Parathyroid adenoma (tissue), 2 donors: Measurements from ENCODE around the gene DAPK2.

Experiments
- H2AFZ ChIP-seq: fragments of 300-600 bp; sonication (generic); one replicate; pipeline ENCODE4 v1.7.0; 2017; ENCODE audit warnings: antibody characterized with exemption, mild to moderate bottlenecking
- H3K27ac ChIP-seq: fragments of 300-600 bp; sonication (generic); one replicate; pipeline ENCODE4 v1.7.0; 2017
- H3K27me3 ChIP-seq: fragments of 300-600 bp; sonication (generic); one replicate; pipeline ENCODE4 v1.7.0; 2017; ENCODE audit warnings: low read length; ENCODE audit not compliant: control insufficient read depth, insufficient read depth
- H3K36me3 ChIP-seq: fragments of 300-600 bp; sonication (generic); one replicate; pipeline ENCODE4 v1.7.0; 2017; ENCODE audit warnings: low read length; ENCODE audit not compliant: control insufficient read depth, insufficient read depth
- H3K4me1 ChIP-seq: fragments of 300-600 bp; sonication (generic); one replicate; pipeline ENCODE4 v1.7.0; 2017; ENCODE audit warnings: control low read depth
- H3K4me2 ChIP-seq: fragments of 300-600 bp; sonication (generic); one replicate; pipeline ENCODE4 v1.7.0; 2017; ENCODE audit warnings: low read length
- H3K4me3 ChIP-seq: fragments of 300-600 bp; sonication (generic); one replicate; pipeline ENCODE4 v1.7.0; 2017; ENCODE audit warnings: low read depth, low read length
- H3K79me2 ChIP-seq: fragments of 300-600 bp; sonication (generic); one replicate; pipeline ENCODE4 v1.7.0; 2017; ENCODE audit warnings: control low read depth
- H3K9ac ChIP-seq: fragments of 300-600 bp; sonication (generic); one replicate; pipeline ENCODE4 v1.7.0; 2017; ENCODE audit warnings: mild to moderate bottlenecking
- H3K9me3 ChIP-seq: fragments of 300-600 bp; sonication (generic); one replicate; pipeline ENCODE4 v1.7.0; 2017; ENCODE audit warnings: low read length; ENCODE audit not compliant: control insufficient read depth
- TF ChIP-seq, protein P1 (sequence below): fragments of 300-600 bp; sonication (generic); IDR thresholded peaks from one replicate; pipeline ENCODE4 v1.7.0; 2017; ENCODE audit warnings: antibody characterized with exemption, mild to moderate bottlenecking
- donor health status: primary hyperparathyroidism.

The DAPK2 gene

DNA sequence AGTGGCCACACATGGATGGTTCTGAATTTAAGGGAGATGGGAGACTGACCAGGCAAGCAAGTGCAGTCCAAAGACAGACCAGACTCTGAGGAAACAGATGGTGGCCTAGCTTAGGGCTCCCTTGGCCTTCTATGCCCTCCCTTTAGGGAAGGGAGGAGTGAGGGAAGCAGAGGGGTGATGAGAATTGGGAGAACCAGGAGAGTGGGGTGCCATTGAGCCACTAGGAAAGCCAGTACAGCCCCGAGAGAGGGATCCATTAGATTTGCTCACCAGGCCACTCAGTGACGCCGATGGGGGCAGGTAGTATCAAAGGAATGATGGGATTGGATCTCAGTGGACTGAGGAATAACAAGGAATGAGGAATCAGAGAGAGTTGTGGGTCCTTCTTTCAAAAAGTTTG is 182.1 kb downstream of the DAPK2 start:
- Histone ChIP-seq H3K4me3 (no peak overlapping the region), H3K9ac (no peak overlapping the region), H3K4me2 (no peak overlapping the region), H3K27me3 (no peaks in the 10 kb centered on the region), H3K36me3 (no peaks in the 10 kb centered on the region), H2AFZ (no peak overlapping the region), H3K79me2 (no peaks in the 10 kb centered on the region), H3K9me3 (no peaks in the 10 kb centered on the region), H3K4me1 (no peaks in the 10 kb centered on the region), H3K27ac (no peak overlapping the region)
- TF ChIP-seq, protein P1, sequence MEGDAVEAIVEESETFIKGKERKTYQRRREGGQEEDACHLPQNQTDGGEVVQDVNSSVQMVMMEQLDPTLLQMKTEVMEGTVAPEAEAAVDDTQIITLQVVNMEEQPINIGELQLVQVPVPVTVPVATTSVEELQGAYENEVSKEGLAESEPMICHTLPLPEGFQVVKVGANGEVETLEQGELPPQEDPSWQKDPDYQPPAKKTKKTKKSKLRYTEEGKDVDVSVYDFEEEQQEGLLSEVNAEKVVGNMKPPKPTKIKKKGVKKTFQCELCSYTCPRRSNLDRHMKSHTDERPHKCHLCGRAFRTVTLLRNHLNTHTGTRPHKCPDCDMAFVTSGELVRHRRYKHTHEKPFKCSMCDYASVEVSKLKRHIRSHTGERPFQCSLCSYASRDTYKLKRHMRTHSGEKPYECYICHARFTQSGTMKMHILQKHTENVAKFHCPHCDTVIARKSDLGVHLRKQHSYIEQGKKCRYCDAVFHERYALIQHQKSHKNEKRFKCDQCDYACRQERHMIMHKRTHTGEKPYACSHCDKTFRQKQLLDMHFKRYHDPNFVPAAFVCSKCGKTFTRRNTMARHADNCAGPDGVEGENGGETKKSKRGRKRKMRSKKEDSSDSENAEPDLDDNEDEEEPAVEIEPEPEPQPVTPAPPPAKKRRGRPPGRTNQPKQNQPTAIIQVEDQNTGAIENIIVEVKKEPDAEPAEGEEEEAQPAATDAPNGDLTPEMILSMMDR: no peak

DNA sequence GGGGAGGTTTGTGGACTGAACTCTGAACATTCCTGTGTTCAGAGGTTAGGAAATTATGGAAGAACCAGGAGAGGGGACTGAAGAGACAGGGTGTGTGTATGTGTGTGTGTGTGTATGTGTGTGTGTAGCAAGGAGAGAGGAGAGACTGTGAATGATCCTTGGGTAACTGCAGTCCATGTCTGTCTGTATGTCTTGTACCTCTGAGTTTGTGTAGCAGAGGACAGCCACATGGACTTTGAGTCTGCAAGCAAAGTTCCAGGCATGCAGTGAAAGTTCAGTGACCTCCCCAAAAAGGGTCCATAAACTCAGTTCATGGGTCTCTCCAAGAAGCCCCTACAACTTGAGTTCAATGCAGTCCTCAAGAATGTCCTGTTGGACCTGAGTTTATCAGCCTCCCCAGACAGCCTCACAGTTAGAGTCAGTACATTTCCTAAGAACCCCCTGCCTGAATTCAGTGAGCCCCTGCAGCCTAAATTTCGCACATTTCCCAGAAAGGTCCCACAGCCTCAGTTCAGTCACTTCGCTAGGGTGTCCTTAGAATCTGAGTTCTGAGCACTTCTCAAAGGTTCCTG is 184.3 kb downstream of the DAPK2 start:
- Histone ChIP-seq H3K4me2 (no peak overlapping the region), H3K9me3 (no peaks in the 10 kb centered on the region), H2AFZ (no peak overlapping the region), H3K9ac (no peak overlapping the region), H3K4me3 (no peak overlapping the region), H3K27me3 (no peaks in the 10 kb centered on the region), H3K79me2 (no peaks in the 10 kb centered on the region), H3K27ac (no peak overlapping the region), H3K4me1 (no peaks in the 10 kb centered on the region), H3K36me3 (no peaks in the 10 kb centered on the region)
- TF ChIP-seq, protein P1: no peak

DNA sequence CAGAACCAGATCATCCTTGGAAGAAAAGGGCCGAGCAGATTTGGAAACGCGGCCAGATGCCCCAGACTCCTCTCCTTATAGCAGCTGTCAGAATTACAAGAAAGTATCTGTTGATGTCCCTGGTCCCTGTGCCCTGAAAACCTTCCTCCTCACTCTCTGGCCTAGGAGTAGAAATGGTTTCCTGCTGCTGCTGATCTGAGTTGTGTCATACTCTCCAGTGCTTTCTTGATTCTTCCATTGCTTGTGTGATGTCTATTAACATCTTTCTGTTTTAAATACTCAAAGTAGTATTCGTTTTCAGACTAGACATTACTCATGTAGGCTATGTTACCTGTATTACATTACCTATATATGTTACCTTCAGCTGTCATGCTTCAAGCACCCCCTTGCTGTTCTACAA is 185.7 kb downstream of the DAPK2 start:
- no peaks in the 10 kb centered on the region for H3K79me2 ChIP-seq
- no peaks in the 10 kb centered on the region for H3K27me3 ChIP-seq
- H3K9ac ChIP-seq: no peak overlapping the region
- no peak overlapping the region for H3K4me3 ChIP-seq
- H3K4me2 ChIP-seq: no peak overlapping the region
- TF ChIP-seq, protein P1: no peak
- no peaks in the 10 kb centered on the region for H3K9me3 ChIP-seq
- no peaks in the 10 kb centered on the region for H3K36me3 ChIP-seq
- no peak overlapping the region for H3K27ac ChIP-seq
- no peak overlapping the region for H2AFZ ChIP-seq
- H3K4me1 ChIP-seq: no peaks in the 10 kb centered on the region

DNA sequence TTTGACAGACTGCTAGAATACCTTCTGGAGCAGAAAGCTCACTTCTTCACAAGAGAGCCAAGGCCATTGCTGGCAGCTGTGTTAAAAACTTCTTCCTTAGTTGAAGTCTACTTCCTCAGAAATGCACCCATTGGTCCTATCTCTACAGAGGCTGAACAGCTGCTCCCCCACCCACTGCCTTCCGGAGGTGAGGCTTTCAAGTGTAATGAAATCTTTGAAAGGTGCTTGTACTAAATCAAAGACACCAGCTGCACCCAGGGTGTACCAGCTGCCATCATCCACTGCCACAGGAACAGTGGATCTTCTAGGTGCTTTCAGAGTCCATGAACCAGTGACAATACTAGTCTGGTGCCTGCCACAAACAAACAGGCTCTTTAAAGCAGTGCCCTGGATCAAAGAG is 186.1 kb downstream of the DAPK2 start:
- H3K36me3 ChIP-seq: no peaks in the 10 kb centered on the region
- no peaks in the 10 kb centered on the region for H3K27me3 ChIP-seq
- no peak overlapping the region for H3K4me3 ChIP-seq
- H3K27ac ChIP-seq: no peak overlapping the region
- TF ChIP-seq, protein P1: no peak
- H3K9me3 ChIP-seq: no peaks in the 10 kb centered on the region
- no peaks in the 10 kb centered on the region for H3K79me2 ChIP-seq
- H3K4me2 ChIP-seq: no peak overlapping the region
- no peaks in the 10 kb centered on the region for H3K4me1 ChIP-seq
- no peak overlapping the region for H2AFZ ChIP-seq
- H3K9ac ChIP-seq: no peak overlapping the region

DNA sequence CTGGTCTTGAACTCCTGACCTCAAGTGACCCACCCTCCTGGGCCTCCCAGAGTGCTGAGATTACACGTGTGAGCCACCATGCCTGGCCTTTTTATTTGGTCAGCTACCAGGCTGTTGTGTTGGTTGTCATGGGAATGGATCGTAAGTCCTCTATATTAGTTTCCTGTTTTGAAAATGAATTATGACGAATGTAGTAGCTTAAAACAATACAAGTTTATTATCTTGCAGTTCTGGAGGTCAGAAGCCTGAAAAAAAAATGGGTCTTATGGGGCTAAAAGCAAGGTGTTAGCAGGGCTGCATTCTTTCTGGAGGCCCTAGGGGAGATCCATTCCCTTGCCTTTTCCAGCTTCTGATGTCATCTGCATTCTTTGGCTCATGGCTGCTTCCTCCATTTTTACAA is 187.4 kb downstream of the DAPK2 start:
- Histone ChIP-seq H3K79me2 (no peaks in the 10 kb centered on the region), H3K4me3 (no peak overlapping the region), H3K27me3 (no peaks in the 10 kb centered on the region), H3K27ac (no peak overlapping the region), H3K4me2 (no peak overlapping the region), H3K36me3 (no peaks in the 10 kb centered on the region), H2AFZ (no peak overlapping the region), H3K4me1 (no peaks in the 10 kb centered on the region), H3K9ac (no peak overlapping the region), H3K9me3 (no peaks in the 10 kb centered on the region)
- TF ChIP-seq, protein P1: no peak
